ENCODE data around the gene RFWD3.
"Not testable (repeated sequence)": the region's sequence is repeated elsewhere in the genome, so short reads cannot be mapped to it uniquely, and the experiment has no call there.

The RFWD3 gene

DNA sequence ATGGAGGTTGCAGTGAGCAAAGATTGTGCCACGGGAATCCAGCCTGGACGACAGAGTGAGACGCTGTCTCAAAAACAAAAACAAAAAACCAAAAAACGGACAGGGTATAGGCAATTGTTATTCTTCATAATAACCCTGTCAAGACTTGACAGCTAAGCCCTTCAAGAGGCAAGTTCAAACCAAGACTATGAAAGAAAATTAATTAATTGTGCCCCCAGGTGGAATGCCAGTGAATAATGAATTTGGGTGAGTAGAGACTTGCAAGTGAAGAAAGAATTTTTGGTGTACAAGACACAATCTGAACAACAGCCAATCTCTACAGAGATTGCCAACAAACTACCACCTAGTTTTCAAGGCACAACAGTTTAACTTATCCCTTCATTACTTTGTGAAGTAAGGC lies 6.3 kb downstream of the RFWD3 start:
- DNase-seq, result no peak

DNA sequence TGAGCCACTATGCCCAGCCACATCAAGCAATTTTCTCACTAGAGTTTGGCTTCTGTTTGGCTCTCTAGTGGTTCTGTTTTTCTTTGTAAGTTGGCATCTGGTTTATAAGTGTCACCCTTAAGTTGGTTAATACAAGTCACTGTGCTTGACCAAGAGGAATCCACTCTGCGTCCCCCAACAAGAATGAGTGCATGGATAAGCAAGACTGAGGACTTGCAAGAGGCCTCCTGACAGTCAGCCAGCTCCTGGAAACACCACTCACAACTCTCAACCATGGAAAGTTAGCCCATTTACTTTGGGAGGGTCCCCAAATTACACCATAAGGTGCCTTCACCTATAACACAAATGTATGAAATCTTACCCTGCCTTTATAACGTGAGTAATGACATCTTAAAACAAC lies 7.6 kb downstream of the RFWD3 start:
- no peak for DNase-seq

DNA sequence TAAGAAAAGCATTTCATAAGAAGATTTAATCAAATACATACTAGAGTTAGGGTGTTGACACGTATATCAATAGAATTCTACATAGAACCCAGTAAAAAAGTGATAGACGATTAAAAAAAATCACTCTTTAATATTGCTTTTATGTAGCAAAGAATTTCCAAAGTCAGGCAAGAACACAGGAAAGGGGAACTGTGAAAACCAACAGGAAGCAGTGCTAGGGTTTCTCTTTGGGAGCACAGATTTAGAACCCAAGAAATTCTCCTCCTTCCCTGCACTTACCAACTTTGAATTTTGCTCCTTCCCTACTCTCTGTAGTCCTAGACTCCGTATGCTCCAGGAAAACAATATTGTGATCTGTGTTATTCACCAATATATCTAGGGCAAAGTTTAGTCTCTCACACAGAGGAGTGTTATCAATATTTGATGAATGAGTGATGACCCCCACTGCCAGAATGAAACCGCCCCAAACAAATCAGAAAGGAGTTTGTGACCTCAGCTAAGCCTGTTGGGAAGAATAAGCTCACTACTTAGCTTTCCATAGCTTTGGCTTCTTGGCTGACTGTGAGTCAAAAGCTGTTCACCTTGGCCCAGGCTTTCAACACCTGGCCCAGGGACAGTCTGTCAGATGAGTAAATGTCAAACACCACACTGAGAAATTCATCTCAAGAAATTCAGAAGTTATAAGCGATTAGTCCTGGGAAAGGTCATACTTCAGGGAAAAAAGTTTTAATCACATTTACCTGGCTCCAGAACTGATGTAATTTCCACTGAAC lies 8.6 kb downstream of the RFWD3 start:
- DNase-seq, result no peak

DNA sequence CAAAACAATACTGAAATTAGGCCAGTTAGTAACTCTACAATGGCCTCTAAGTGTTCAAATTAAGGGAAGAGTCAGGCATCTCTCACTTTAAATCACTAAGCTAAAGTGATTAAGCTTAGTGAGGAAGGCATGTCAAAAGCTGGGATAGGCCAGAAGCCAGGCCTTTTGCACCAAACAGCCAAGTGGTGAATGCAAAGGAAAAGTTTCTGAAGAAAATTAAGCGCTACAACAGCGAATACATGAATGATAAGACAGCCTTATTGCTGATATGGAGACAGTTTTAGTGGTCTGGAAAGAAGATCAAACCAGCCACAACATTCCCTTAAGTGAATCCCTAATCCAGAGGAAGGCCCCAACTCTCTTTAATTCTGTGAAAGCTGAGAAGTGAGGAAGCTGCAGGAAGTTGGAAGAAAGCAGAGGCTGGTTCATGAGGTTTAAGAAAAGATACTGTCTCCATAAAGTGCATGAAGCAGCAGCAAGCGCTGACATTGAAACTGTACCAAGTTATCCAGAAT lies 12.1 kb downstream of the RFWD3 start:
- no peak for DNase-seq

DNA sequence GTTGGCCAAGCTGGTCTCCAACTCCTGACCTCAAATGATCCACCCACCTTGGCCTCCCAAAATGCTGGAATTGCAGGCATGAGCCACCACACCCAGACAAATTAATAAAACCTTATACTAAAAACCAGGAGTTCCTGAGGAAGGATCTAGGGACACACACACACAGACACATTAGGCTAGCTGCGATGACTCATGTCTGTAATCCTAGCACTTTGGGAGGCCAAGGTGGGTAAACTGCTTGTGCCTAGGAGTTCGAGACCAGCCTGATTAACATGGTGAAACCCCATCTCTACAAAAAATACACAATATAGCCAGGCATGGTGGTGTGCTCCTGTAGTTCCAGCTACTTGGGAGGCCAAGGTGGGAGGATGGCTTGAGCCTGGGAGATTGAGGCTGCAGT lies 13.8 kb downstream of the RFWD3 start:
- not testable (repeated sequence) for DNase-seq

DNA sequence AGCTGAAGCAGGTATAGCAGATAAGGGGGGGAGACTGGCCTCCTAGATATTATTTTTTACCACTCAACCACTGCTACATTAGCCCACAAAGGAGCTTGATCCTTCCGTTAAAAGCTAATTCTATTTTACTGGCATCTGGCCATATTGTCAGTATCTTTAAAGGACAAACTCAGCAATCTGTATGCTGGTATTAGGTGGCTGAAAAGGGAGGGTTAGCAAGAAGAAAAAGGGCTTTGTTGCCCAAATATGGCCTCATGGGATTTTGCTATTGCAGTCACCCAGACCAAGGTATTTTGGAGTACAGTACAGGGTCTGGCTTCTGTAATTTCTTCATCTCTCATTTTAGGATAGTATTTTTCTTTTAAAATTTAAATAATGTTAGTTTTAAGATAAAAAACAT lies 14.4 kb downstream of the RFWD3 start:
- no peak for DNase-seq

DNA sequence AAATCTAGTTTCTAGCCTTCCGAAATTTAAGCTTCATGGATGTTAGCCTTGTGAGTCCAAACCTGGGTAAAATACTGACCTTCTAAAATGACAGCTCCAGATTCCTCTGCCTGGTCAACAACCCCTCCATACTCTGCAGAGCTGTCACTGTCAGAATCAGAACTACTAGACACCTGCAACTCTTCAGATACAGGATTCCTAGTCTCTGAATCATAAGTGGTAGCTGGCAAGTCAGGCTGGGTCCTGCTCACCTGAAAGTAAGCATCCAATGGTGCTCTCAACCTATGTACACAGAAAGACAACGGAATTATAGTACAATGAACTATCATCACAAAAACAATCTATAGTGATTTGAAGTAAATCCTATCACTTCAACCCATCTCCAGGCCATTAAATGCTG lies 14.8 kb downstream of the RFWD3 start:
- no peak for DNase-seq

DNA sequence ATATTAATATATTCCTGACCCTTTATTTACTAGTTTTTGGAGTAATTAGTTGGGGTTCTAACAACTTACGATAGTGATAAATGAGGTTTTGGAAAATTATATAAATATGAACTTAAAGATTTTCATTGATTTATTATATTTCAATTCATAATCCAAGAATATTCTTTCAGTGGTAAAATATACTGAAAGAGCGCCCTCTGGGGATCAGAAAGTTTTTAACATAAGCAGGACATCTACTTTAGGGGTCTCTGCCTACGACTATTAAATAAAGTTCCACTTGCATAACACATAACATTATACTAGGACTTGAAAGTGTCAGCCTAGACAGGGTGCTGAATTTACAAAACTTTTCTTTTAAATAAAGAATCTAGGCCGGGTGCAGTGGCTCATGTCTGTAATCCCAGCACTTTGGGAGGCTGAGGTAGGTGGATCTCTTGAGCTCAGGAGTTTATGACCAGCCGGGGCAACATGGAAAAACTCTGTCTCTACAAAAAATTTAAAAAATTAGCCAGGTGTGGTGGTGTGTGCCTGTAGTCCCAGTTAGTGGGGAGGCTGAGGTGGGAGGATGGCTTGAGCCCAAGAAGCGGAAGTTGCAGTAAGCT lies 15.6 kb downstream of the RFWD3 start:
- no peak for DNase-seq

DNA sequence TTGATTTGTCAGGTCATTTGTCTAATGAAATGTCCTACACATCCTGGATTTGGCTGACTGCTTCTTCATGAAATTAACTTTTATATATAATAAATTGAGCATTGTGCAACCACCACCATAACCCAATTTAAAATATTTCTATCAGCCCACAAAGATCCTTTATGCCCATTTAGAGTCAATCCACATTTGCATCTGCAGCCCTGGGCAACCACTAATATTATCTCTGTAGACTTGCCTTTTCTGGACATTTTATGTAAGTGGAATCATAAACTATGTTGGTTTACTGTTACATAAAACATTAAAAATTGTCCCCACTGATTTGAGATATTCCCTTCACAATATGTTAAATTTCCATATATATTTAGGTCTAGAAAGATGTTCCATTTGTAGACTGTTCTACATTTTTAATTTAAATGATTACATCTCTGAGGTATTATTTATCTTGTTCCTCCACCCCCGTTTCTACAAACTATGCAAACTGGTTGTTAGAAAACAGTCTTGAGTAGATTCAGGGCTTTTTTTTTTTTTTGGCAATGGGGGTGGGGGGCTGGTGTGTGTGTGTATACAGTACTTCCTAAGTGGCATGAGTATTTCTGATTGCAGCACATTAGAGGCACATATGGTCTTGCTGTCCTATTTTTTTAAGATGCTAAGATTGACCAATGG lies 16.7 kb downstream of the RFWD3 start:
- no peak for DNase-seq

DNA sequence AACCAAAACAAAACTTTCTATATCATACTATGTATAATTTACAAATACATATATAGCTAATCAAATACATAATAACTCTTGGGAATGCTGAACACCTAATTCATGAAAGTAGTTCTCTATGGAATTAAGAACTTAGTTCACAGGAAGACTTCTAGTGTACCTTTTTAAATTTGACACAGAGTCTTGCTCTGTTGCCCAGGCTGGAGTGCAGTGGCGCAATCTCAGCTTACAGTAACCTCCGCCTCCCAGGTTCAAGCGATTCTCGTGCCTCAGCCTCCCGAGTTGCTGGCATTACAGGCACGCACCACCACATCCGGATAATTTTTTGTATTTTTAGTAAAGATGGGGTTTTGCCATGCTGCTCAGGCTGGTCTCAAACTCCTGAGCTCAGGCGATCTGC lies 24.7 kb downstream of the RFWD3 start:
- no peak for DNase-seq

DNA sequence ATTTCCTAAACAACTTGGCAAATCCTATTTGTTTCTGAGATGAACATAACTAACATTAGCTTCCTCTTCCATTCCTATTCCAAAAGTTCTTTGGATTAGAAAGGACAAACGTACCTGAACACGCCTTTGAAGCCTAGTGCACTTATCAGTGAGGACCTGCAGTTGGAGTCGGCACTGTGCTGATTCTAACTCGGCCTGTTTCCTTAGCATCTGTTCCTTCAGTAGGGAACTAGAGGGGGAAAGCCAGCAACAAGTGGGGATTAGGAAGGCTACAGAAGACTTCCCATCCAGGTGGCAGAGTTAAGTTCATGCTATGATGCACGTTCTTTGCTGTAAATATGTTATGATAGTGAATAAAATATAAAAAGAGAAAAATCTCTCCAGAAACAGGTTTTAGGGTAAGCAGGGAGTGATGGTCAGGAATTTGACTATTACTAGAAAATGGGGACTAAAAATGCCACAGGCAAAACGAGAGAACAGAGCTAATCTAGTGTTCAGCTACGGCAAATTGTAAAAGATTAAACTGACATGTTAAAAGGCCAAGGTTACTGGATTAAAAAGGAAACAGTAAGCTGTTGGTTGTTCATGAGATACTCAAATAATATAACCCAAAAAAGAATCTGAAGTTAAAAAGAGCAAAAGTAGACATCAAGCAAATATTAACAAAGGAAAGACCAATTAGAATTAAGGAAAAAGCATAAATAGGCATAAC lies 28.8 kb downstream of the RFWD3 start:
- DNase-seq, result no peak

DNA sequence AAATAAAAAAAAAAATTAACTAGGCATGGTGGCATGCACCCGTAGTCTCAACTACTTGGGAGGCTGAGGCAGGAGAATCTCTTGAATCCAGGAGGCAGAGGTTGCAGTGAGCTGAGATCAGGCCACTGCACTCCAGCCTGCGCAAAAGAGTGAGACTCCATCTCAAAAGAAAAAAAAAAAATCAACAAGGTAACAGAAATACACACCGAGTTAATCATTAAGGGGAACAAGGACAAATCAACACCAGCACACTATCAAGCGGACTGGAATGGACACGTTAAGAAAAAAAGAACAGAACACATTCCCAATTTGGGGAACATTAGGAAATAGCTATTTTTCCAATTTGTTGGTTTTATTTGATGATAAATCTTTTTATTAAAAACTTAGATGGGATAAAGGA lies 31.4 kb downstream of the RFWD3 start:
- DNase-seq, result no peak

DNA sequence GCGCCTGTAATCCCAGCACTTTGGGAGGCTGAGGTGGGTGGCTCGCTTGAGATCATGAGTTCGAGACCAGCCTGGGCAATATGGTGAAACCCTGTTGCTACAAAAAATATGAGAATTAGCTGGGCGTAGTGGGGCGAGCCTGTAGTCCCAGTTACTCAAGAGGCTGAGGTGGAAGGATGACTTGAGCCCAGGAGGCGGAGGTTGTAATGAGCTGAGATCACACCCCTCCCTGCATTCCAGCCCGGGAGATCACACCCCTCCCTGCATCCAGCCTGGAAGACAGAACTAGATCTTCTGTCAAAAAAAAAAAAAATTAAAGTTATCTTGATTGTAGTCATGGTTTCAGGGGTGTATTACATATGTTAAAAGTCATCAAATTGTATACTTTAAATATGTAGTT lies 33.0 kb downstream of the RFWD3 start:
- no peak for DNase-seq

DNA sequence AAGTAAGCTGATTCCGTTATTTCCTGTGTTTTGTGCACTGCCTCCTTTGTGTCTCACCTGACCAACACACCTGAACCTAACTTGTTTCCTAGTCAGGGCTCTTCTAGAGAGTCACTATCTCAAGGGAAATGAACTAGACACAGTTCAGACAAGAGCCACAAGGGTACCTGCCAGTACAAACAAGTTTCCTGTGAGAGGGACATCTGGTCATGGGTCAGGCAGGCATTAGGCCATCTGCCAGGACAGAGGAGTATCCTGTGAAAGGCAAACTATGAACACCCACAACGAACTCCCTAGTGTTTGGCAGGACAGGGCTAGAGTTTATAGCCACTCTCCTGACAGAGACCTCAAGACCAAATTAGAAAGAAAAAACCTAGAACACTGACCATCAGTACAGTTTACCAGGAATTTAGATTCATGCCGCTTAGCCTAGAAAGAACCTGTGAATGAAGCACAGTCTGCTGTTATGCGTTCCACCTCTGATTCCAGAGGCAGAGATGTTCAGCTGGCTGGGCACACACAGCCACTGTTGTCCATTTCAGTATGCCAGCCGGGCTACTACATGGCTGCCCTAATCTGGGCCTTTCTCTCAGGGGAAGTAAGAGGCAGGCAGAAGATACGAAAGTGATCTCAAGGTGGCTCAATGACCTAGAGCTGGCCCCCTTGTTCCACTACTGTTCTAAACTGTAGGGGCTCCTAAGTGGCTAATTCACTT lies 39.0 kb downstream of the RFWD3 start:
- no peak for DNase-seq

DNA sequence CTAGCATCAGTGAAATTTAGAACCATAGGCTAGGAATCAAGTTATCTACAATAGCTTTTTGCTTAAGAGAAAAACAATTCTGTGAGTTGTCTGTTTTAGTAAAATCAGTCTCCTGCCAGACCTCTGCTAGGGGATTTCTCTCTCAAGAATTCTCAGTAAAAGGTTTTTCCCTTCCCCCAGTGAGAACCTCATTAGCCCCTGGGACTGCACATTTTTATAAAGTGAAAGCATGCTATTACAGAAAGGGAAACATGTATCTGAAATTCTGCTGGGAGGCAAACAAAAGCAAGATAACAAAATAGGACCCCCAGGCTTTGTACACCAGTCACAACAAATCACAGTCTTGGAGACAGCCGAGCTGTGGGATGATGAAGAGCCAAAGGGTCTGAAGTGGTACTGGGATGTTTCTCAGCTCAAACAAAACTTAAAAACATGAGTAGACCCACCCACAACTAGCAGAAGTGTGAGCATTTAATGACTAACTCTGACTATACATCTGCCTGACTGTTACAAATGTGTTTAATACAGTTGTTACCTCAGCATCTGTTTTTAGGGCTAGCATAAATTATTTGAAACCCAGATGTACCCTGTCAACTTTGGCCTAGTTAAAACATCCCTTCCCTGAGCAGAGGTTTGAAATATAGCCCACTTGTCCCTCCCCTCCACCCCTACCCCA lies 39.8 kb downstream of the RFWD3 start:
- DNase-seq, result no peak

DNA sequence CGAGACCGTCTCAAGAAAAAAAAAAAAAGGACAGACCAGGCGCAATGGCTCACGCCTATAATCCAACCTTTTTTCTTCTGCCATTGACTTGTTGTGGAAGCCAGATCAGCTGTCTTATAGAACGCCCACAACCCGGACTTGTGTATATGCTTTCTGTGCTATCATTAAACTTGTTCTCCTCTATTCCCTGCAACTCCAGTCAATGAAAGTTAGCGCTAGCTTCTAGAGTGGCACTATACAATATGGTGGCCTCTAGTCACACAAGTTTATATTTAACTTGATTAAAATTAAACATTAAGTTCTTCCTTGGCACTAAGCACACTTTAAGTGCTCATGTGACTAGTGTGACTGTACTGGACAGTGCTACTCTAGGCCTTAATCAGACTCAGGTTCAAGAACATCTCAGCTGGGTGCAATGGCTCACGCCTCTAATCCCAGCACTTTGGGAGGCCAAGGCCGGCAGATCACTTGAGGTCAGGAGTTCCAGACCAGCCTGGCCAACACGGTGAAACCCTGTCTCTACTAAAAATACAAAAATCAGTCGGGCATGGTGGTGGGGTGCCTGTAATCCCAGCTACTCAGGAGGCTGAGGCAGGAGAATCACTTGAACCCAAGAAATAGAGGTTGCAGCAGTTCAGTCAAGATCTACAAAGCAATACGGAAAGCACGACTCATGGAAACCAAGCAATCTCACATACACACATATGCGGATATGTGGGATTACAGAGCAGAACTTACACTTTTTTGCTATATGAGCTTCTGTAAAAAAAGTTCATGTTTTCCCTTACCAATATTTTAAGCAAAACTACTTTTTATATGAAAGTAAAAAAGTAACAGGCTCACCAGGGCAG lies 41.0 kb downstream of the RFWD3 start:
- DNase-seq, result no peak

DNA sequence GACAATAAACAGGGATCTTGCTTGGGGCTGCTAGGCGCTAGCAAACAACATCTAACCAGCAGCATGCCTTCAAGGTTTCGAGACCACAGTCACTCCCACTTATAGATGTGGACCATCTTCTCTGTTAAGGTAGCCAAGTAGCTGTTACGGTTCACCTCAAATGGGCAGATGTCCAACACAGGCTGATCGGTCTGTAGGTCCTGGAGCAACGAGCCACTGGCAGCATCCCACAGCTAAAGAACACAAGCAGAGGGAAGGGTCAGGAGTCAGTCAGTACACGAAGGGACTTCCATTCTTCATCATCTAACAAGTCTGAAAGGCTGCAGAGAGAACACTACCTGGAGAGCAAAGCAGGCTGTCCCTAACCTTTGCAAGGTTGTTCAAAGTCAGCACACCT lies 42.8 kb downstream of the RFWD3 start:
- DNase-seq, result no peak

DNA sequence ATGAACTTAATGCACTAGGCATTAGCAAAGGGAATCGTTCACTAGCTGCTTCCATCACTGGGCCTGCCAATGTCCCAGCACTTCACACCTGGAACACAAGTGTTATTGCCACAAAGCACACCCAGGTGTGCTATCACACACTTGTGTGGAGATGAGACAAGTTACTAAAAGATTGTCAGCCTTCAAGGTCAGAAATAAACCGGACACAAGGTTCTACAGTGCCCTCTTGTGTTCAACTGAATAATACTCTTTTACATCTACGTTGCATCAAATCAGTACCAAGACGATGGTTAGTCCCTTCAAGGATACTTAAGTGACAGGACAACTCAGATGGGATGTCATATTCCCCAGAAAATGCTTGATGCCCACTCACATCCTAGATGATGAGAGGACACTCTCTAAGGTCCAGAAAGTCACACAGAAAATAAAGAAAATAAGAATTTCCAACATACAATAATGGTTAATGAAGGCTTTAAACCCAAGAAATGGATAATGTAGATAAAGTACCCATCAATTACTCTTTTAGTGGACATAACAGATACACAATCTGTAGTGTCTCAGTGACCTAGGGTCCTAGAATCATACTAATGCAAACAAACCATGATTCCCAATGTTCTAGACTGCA lies 43.4 kb downstream of the RFWD3 start:
- peak; percentile 36 for DNase-seq

DNA sequence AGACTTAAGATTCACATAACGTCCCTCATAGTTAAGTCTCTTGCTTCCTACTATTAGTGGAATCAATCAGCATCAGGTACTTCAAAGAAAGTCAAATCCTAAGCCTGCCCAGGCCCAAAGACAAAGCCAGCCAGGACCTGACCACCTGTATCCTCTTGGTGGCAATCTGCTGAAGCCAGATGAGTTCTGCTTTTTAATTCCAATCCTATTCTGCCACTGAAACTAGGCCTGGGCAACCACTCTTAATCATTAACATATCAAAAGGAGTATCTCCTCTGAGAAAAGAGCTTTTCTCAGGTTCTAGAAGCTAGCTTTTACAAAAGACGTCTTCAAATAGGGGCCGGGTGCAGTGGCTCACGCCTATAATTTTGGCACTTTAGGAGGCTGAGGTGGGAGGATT lies 44.7 kb downstream of the RFWD3 start:
- DNase-seq, result no peak

DNA sequence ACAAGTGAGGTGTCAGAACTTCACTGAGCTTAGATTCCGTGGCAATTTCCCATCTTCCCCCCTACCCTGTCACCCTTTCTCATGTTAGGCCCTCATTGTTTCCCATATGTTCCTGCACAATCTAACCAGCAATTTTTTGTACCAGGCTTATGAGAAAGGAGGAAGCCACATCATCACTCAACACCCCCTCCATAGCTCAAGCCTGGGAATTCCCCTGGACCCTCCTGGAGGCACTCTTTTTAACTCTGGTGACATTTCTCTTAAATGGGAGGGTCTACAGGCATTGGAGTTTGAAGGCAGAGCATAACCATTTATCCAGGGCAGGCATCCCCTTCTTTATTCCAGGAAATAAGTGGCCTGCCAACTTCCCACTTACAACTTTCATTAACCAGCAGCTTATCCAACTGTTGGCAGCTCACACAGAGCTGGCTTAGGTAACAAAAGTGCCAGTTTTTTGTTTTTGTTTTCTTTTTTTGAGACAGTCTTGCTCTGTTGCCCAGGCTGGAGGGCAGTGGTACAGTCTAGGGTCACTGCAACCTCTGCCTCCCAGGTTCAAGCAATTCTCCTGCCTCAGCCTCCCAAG lies 49.4 kb downstream of the RFWD3 start:
- DNase-seq, result no peak

Measured in retina (tissue), 1 donor.